Pancreas (tissue), 10 donors: ENCODE data around the gene ADAMTSL1. TPM values are rescaled to one million over a fixed set of nuclear protein-coding genes. Genes with fewer than 3 reads are reported as not detected.

Source experiments
- ATAC-seq, 4 donors: fragments of 200-7000 bp; cut with Tn5 transposase; one replicate each; pipeline versions ENCODE4 v1.8.0 to v1.9.1; 2020; ENCODE audit warnings: mild to moderate bottlenecking in 4 of 4, moderate library complexity in 4 of 4
- DNase-seq, 6 donors: peaks; one replicate each; pipeline ENCODE4 v3.0.0-alpha.2; 2020
- FAIRE-seq: peaks from 2 replicates; lab custom pipeline; 2012; peaks lifted over from hg19 to GRCh38; lab: Jason Lieb, UNC
- H3K27ac ChIP-seq, 4 donors: fragments of 200-600 bp; sonication (generic); 1 replicate in 3 of 4; 2 replicates in 1 of 4; pipeline versions ENCODE4 v1.5.0 to v1.8.0; 2020
- H3K27me3 ChIP-seq, 4 donors: fragments of 200-600 bp; one replicate each; pipeline ENCODE4 v1.8.0; 2021
- H3K36me3 ChIP-seq, 3 donors: fragments of 200-600 bp; sonication (generic) in 1 of 3; one replicate each; pipeline versions ENCODE4 v1.5.0 to v1.8.0; 2020 to 2021
- H3K4me1 ChIP-seq, 3 donors: fragments of 200-600 bp; one replicate each; pipeline ENCODE4 v1.8.0; 2021
- H3K4me3 ChIP-seq, 4 donors: fragments of 200-600 bp; sonication (generic) in 2 of 4; one replicate each; pipeline versions ENCODE4 v1.5.0 to v1.8.0; 2020 to 2021
- H3K9me3 ChIP-seq, 4 donors: fragments of 200-600 bp; one replicate each; pipeline ENCODE4 v1.8.0; 2021
- CTCF ChIP-seq, 4 donors: fragments of 200-600 bp; sonication (generic) in 3 of 4; IDR thresholded peaks; one replicate each; pipeline versions ENCODE4 v1.5.0 to v1.8.0; 2021; ENCODE audit warnings: antibody characterized with exemption in 4 of 4
- WGBS, 2 donors: extraction: QIAGEN DNeasy Blood & Tissue Kit; methylation state at CpG; one replicate each; pipeline ENCODE4 v1.1.7; 2013; 5-methylcytosine and 5-hydroxymethylcytosine counted together
- intact Hi-C, 3 donors: fragments of 100-400 bp; cut with DNase I; formaldehyde crosslinking; loops; one replicate each; pipeline versions ENCODE4 v1.11.1 to v1.14.2; 2022
- polyA plus RNA-seq, 2 donors: library from polyadenylated mRNA; stranded (reverse); fragments of 200-250 nt; gene quantifications; one replicate each; pipeline ENCODE4 v1.2.3, GENCODE V29; 2013
- total RNA-seq, 6 donors: library from RNA; stranded (reverse); fragmentation: NEBNext Ultra II Directional in 4 of 6; extraction: Animal tissue kit (Norgen Biotek cat#: 25700) in 4 of 6; gene quantifications; one replicate each; pipeline versions ENCODE4 v1.2.1 to v1.2.4, GENCODE V29; 2021 to 2023
- donor health status: healthy with polysubstance abuse.
- donor health status: DM: no; HTN: no; CAD: no; lungs with moderate emphysema.
- donor health status: DM: no; HTN: no; CAD: no.
- donor health status: control.
- donor health status: control.
- donor health status: Bipolar disorder and iron deficiency.
- donor health status: DM: yes; HTN: yes; CAD: no.
- donor health status: DM: no; HTN: no; CAD: no.
- donor health status: DM: no; HTN: no; CAD: no.
- donor health status: DM: yes; HTN: yes; CAD: no.

Gene ADAMTSL1
- total and polyA plus RNA-seq, 8 donors: 0.24 to 2.1 (median 0.67) TPM

GRCh38 chr9:18896531-18897179 is 422.7 kb downstream of the ADAMTSL1 start:
- intact Hi-C loops: no loop called here
- FAIRE-seq (no peak), ATAC-seq (no peak), DNase-seq (no peak)
- H3K9me3 ChIP-seq: no peaks in the 10 kb centered on the region
- no peaks in the 10 kb centered on the region for H3K36me3 ChIP-seq
- no peak overlapping the region for H3K4me3 ChIP-seq
- no peaks in the 10 kb centered on the region for H3K27me3 ChIP-seq
- H3K27ac ChIP-seq: no peak overlapping the region
- H3K4me1 ChIP-seq: no peaks in the 10 kb centered on the region
- WGBS, 2 donors: 67 to 71% methylated on average over 2 of the region's 2 CpGs
- no peak for TF ChIP-seq CTCF (IDR thresholded peaks at IDR 0.05)

DNA sequence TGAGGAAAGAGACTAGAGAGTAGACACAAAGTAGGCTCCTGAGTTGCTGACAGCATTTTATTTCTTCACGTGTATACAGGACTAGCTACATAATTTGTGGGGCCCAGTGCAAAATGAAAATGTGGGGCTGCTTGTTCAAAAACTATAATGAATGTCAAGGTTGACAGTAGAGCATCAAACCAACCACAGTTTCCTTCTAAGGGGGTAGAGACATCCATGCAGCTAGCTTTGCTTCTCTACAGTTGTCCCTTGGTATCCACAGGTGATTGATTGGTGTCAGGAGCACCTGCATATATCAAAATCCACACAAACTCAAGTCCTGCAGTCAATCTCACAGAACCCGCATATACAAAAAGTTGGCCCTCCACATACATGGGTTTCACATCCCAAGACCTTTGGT is 429.5 kb downstream of the ADAMTSL1 start:
- no peak for TF ChIP-seq CTCF (IDR thresholded peaks at IDR 0.05)
- H3K36me3 ChIP-seq: no peaks in the 10 kb centered on the region
- H3K4me1 ChIP-seq: no peaks in the 10 kb centered on the region
- ATAC-seq: no peak
- no peak overlapping the region for H3K4me3 ChIP-seq
- no peak for FAIRE-seq
- WGBS, 2 donors: 67 to 81% methylated on average over 2 of the region's 2 CpGs
- no peaks in the 10 kb centered on the region for H3K27me3 ChIP-seq
- intact Hi-C loops: no loop called here
- H3K27ac ChIP-seq: no peak overlapping the region
- DNase-seq: no peak
- no peaks in the 10 kb centered on the region for H3K9me3 ChIP-seq

GRCh38 chr9:18905028-18905882 is 431.3 kb downstream of the ADAMTSL1 start:
- Histone ChIP-seq H3K9me3 (no peaks in the 10 kb centered on the region), H3K27me3 (no peaks in the 10 kb centered on the region), H3K4me3 (no peak overlapping the region), H3K27ac (no peak overlapping the region), H3K36me3 (no peaks in the 10 kb centered on the region), H3K4me1 (no peaks in the 10 kb centered on the region)
- 83 to 89% methylated on average over 11 of the region's 11 CpGs for WGBS, 2 donors
- ATAC-seq (no peak), DNase-seq (no peak), FAIRE-seq (no peak)
- TF ChIP-seq CTCF (IDR thresholded peaks at IDR 0.05): no peak
- intact Hi-C loops: no loop called here

DNA sequence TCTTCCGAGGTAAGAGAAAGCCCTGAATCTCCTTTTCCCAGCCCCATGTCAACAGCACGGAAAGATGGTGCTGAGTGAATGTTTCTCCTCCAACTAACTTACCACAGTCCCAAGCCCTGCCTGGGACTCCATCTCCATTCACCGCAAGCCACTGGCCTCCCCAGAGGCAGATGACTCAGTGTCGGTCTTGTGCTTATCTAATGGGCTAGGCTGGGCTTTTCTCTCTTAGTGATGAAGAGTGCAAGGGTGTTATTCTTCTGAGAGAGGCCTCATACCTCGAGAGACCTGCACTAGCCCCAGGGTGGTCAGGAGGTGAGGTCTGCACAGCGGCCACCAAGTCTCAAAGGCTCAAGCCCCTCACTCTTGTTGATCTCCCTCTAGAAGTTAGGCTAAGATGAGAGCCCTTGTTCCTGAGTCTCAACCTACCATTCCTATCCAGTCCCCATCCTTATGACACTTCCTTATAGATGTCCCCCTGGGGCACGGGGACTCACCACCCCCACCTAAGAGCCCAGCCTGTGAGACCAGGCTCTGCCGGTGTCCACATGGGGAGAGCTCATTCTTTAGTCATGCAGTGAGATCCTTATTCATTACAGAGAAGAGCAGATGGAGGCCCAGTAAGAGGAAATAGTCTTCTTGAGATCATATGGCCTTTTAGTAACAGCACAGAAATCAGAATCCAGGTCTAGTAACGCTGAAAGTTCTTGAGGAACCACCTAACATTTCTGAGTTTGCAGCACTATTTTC is 432.1 kb downstream of the ADAMTSL1 start:
- H3K27ac ChIP-seq: no peak overlapping the region
- H3K4me1 ChIP-seq: no peaks in the 10 kb centered on the region
- WGBS, 2 donors: 83 to 88% methylated on average over 9 of the region's 9 CpGs
- no peaks in the 10 kb centered on the region for H3K9me3 ChIP-seq
- no peaks in the 10 kb centered on the region for H3K36me3 ChIP-seq
- no peak overlapping the region for H3K4me3 ChIP-seq
- DNase-seq: no peak
- no peak for TF ChIP-seq CTCF (IDR thresholded peaks at IDR 0.05)
- no peak for ATAC-seq
- FAIRE-seq: no peak
- intact Hi-C loops: no loop called here
- no peaks in the 10 kb centered on the region for H3K27me3 ChIP-seq
